Mammary epithelial cell (primary cell): ENCODE data around the gene ZNF697.
"Not testable (repeated sequence)": the region's sequence is repeated elsewhere in the genome, so short reads cannot be mapped to it uniquely, and the experiment has no call there.

Experiments used
- CTCF ChIP-seq, 2 donors: IDR thresholded peaks in 1 of 2; conservative IDR thresholded peaks in 1 of 2; 2 replicates each; pipeline ENCODE4 v1.5.1; 2011 to 2012; ENCODE audit warnings: inconsistent platforms in 2 of 2, low read length in 2 of 2, mild to moderate bottlenecking in 2 of 2, control low read depth in 1 of 2, low read depth in 1 of 2; ENCODE audit not compliant: insufficient read depth in 1 of 2; ENCODE audit errors: extremely low read depth in 1 of 2
- EZH2 ChIP-seq: IDR thresholded peaks from 2 replicates; pipeline ENCODE4 v1.6.1; 2012; ENCODE audit warnings: low read length, inconsistent platforms, borderline replicate concordance

- not testable (repeated sequence) for TF ChIP-seq CTCF (conservative IDR thresholded peaks at IDR 0.05 in 1 of 2, IDR thresholded peaks at IDR 0.05 in 1 of 2; ENCODE audit: extremely low read depth in 1 of 2, insufficient read depth in 1 of 2, low read depth in 1 of 2, low read length in 2 of 2); EZH2
Measured at GRCh38 chr1:119605080-119605479, 43.0 kb downstream of the ZNF697 start.
